GM23338 (cell line): ENCODE measurements around the gene JAKMIP2. TPM values are rescaled to one million over a fixed set of nuclear protein-coding genes. Genes with fewer than 3 reads are reported as not detected.

ENCODE experiments used
- ATAC-seq: fragments of 200-7000 bp; cut with Tn5 transposase; 3 replicates; pipeline ENCODE4 v1.9.1; 2020
- DNase-seq: peaks from one replicate; pipeline ENCODE4 v3.0.0-alpha.2; 2015; ENCODE audit warnings: low spot score
- H2AFZ ChIP-seq: fragments of 200-600 bp; sonication (generic); 2 replicates; pipeline ENCODE4 v1.8.0; 2016; ENCODE audit warnings: antibody characterized with exemption, mild to moderate bottlenecking, moderate library complexity
- H3F3A ChIP-seq: fragments of 200-600 bp; sonication (generic); replicated peaks from 2 replicates; pipeline ENCODE4 v1.8.0; 2017; ENCODE audit warnings: antibody characterized with exemption, mixed run types, low read depth
- H3K27ac ChIP-seq: fragments of 200-600 bp; sonication (generic); 2 replicates; pipeline ENCODE4 v1.6.1; 2016; ENCODE audit warnings: low read depth
- H3K27me3 ChIP-seq: fragments of 200-600 bp; sonication (generic); 2 replicates; pipeline ENCODE4 v1.8.0; 2016; ENCODE audit warnings: mild to moderate bottlenecking, mixed run types, moderate library complexity; ENCODE audit not compliant: insufficient read depth
- H3K36me3 ChIP-seq: fragments of 200-600 bp; sonication (generic); 2 replicates; pipeline ENCODE4 v1.8.0; 2016; ENCODE audit warnings: mild to moderate bottlenecking; ENCODE audit not compliant: insufficient read depth
- H3K4me1 ChIP-seq: fragments of 200-600 bp; sonication (generic); 2 replicates; pipeline ENCODE4 v1.8.0; 2016; ENCODE audit warnings: mild to moderate bottlenecking, moderate library complexity; ENCODE audit not compliant: insufficient read depth
- H3K4me2 ChIP-seq: fragments of 200-600 bp; sonication (generic); 2 replicates; pipeline ENCODE4 v1.7.1; 2017; ENCODE audit warnings: mixed run types
- H3K4me3 ChIP-seq: fragments of 200-600 bp; sonication (generic); 2 replicates; pipeline ENCODE4 v1.6.1; 2016; ENCODE audit warnings: mixed run types
- H3K79me2 ChIP-seq: fragments of 200-600 bp; sonication (generic); replicated peaks from 2 replicates; pipeline ENCODE4 v1.8.0; 2017; ENCODE audit warnings: mild to moderate bottlenecking; ENCODE audit not compliant: insufficient read depth
- H3K9me2 ChIP-seq: fragments of 200-600 bp; sonication (generic); 2 replicates; pipeline ENCODE4 v1.8.0; 2017; ENCODE audit not compliant: insufficient read depth
- H4K20me1 ChIP-seq: fragments of 200-600 bp; sonication (generic); replicated peaks from 2 replicates; pipeline ENCODE4 v1.8.0; 2017; ENCODE audit warnings: mild to moderate bottlenecking; ENCODE audit not compliant: insufficient read depth
- H3K27ac Mint-ChIP-seq: 2 replicates; pipeline ENCODE4 v1.8.0; 2020; ENCODE audit warnings: inconsistent platforms, mild to moderate bottlenecking, moderate library complexity, mixed read lengths
- H3K27me3 Mint-ChIP-seq: 3 replicates; pipeline ENCODE4 v1.8.0; 2022; ENCODE audit warnings: low read depth, mild to moderate bottlenecking, moderate library complexity, mixed read lengths, inconsistent platforms; ENCODE audit not compliant: insufficient read depth, poor library complexity
- H3K36me3 Mint-ChIP-seq: 3 replicates; pipeline ENCODE4 v1.8.0; 2021; ENCODE audit warnings: low read depth, mild to moderate bottlenecking, inconsistent platforms, moderate library complexity, mixed read lengths
- H3K4me1 Mint-ChIP-seq: 3 replicates; pipeline ENCODE4 v1.8.0; 2020; ENCODE audit warnings: mild to moderate bottlenecking, inconsistent platforms, mixed read lengths
- H3K4me3 Mint-ChIP-seq: 3 replicates; pipeline ENCODE4 v1.8.0; 2021; ENCODE audit warnings: moderate library complexity, mild to moderate bottlenecking, inconsistent platforms, mixed read lengths
- H3K9me3 Mint-ChIP-seq: 3 replicates; pipeline ENCODE4 v1.8.0; 2020; ENCODE audit warnings: moderate library complexity, mild to moderate bottlenecking, inconsistent platforms, mixed read lengths
- CREB1 ChIP-seq: fragments of 250-450 bp; sonication (Bioruptor Pico); IDR thresholded peaks from 2 replicates; pipeline ENCODE4 v1.5.0; 2020; ENCODE audit warnings: low read depth, mild to moderate bottlenecking, moderate library complexity
- CTCF ChIP-seq, 2 experiments: fragments of 200-600 bp in 1 of 2; sonication (generic) in 1 of 2; conservative IDR thresholded peaks; 2 replicates each; pipeline versions ENCODE4 v1.5.1 to v1.6.1; 2016 to 2017; ENCODE audit warnings: antibody characterized with exemption in 2 of 2, low read depth in 2 of 2, mild to moderate bottlenecking in 2 of 2, moderate library complexity in 1 of 2
- ETS1 ChIP-seq: IDR thresholded peaks from 2 replicates; pipeline ENCODE4 v1.6.1; 2016; ENCODE audit warnings: antibody characterized with exemption
- EZH2 ChIP-seq: fragments of 200-600 bp; sonication (generic); IDR thresholded peaks from one replicate; pipeline ENCODE4 v1.8.0; 2017; ENCODE audit warnings: antibody characterized with exemption, mild to moderate bottlenecking, low read depth; ENCODE audit not compliant: unreplicated experiment
- EZH2phosphoT487 ChIP-seq: fragments of 200-600 bp; sonication (generic); IDR thresholded peaks from one replicate; pipeline ENCODE4 v1.8.1; 2018; ENCODE audit warnings: antibody characterized with exemption; ENCODE audit not compliant: unreplicated experiment
- JUNB ChIP-seq: IDR thresholded peaks from one replicate; pipeline ENCODE4 v1.6.1; 2016; ENCODE audit warnings: antibody characterized with exemption; ENCODE audit not compliant: unreplicated experiment
- NANOG ChIP-seq: IDR thresholded peaks from 2 replicates; pipeline ENCODE4 v1.6.1; 2016; ENCODE audit warnings: antibody characterized with exemption, borderline replicate concordance
- POLR2AphosphoS5 ChIP-seq: IDR thresholded peaks from 2 replicates; pipeline ENCODE4 v1.6.1; 2016; ENCODE audit warnings: antibody characterized with exemption, low read depth
- REST ChIP-seq: IDR thresholded peaks from one replicate; pipeline ENCODE4 v1.6.1; 2018; ENCODE audit warnings: antibody characterized with exemption; ENCODE audit not compliant: unreplicated experiment
- STAT1 ChIP-seq: IDR thresholded peaks from one replicate; pipeline ENCODE4 v1.6.1; 2016; ENCODE audit warnings: antibody characterized with exemption; ENCODE audit not compliant: unreplicated experiment
- ZNF114 ChIP-seq: fragments of 250-450 bp; sonication (Bioruptor Pico); IDR thresholded peaks from 2 replicates; pipeline ENCODE4 v1.5.0; 2020; ENCODE audit warnings: mild to moderate bottlenecking, moderate library complexity
- ZNF331 ChIP-seq: fragments of 250-450 bp; sonication (Bioruptor Pico); IDR thresholded peaks from 2 replicates; pipeline ENCODE4 v1.5.0; 2020; ENCODE audit warnings: low read depth, mild to moderate bottlenecking, moderate library complexity
- polyA plus RNA-seq: library from polyadenylated mRNA; unstranded; fragments of >200 nt; fragmentation: Nextera tagmentation; extraction: Ambion mirVana; gene quantifications from 2 replicates; pipeline ENCODE4 v1.2.1, GENCODE V29; 2016
- total RNA-seq: library from RNA; depleted of rRNA; stranded (reverse); fragments of >200 nt; shearing (Covaris generic); gene quantifications from 2 replicates; pipeline ENCODE4 v1.2.3, GENCODE V29; 2014

JAKMIP2 gene
- total and polyA plus RNA-seq, 2 experiments from 2014 or later = 20.5 to 27.2 TPM

GRCh38 chr5:147804334-147804733, 21.8 kb upstream of the JAKMIP2 start:
- Histone ChIP-seq H3F3A (no peaks in the 10 kb centered on the region), H3K27me3 (no peaks in the 10 kb centered on the region), H2AFZ (peak overlapping the region; percentile 35; the same call in 1 of the 2 replicates), H3K79me2 (no peaks in the 10 kb centered on the region), H3K4me2 (no peak overlapping the region), H3K27ac (no peak overlapping the region), H3K9me2 (no peaks in the 10 kb centered on the region), H3K4me1 (peaks cover 14% of the 10 kb centered on the region), H3K4me3 (no peak overlapping the region), H4K20me1 (no peaks in the 10 kb centered on the region), H3K36me3 (no peaks in the 10 kb centered on the region)
- Mint-ChIP-seq H3K9me3 (no peaks in the 10 kb centered on the region), H3K4me3 (no peak overlapping the region), H3K36me3 (no peaks in the 10 kb centered on the region), H3K27me3 (no peaks in the 10 kb centered on the region), H3K4me1 (peaks cover 6% of the 10 kb centered on the region; the same call in 2 of the 3 replicates), H3K27ac (no peak overlapping the region)
- TF ChIP-seq ETS1 = no peak
- no peak for TF ChIP-seq CREB1 (CRISPR knock-in tag)
- TF ChIP-seq NANOG = no peak
- TF ChIP-seq CTCF (conservative IDR thresholded peaks at IDR 0.05; ENCODE audit: low read depth in 2 of 2) = no peak
- no peak for TF ChIP-seq JUNB
- TF ChIP-seq EZH2 = no peak
- DNase-seq (peak; percentile 8), ATAC-seq (no peak)

- no peaks in the 10 kb centered on the region for H3K36me3 Mint-ChIP-seq
- no peaks in the 10 kb centered on the region for H3K9me2 ChIP-seq
- no peaks in the 10 kb centered on the region for H4K20me1 ChIP-seq
- no peak for ATAC-seq
- H3K27ac Mint-ChIP-seq = no peak overlapping the region
- no peaks in the 10 kb centered on the region for H3K27me3 ChIP-seq
- DNase-seq = no peak
- no peak overlapping the region for H3K27ac ChIP-seq
- H3K79me2 ChIP-seq = no peaks in the 10 kb centered on the region
- no peaks in the 10 kb centered on the region for H3K9me3 Mint-ChIP-seq
- H3K4me1 ChIP-seq = peaks cover 14% of the 10 kb centered on the region
- H3K4me2 ChIP-seq = no peak overlapping the region
- H3F3A ChIP-seq = no peaks in the 10 kb centered on the region
- H3K4me3 ChIP-seq = no peak overlapping the region
- no peaks in the 10 kb centered on the region for H3K36me3 ChIP-seq
- peak overlapping the region; percentile 35; the same call in 1 of the 2 replicates for H2AFZ ChIP-seq
- peaks cover 6% of the 10 kb centered on the region; the same call in 2 of the 3 replicates for H3K4me1 Mint-ChIP-seq
- no peak overlapping the region for H3K4me3 Mint-ChIP-seq
- no peaks in the 10 kb centered on the region for H3K27me3 Mint-ChIP-seq
- TF ChIP-seq STAT1 = no peak
- TF ChIP-seq POLR2AphosphoS5 = no peak
- TF ChIP-seq ZNF114 = no peak
- TF ChIP-seq CTCF (conservative IDR thresholded peaks at IDR 0.05; ENCODE audit: low read depth in 2 of 2) = no peak
- TF ChIP-seq CREB1 (CRISPR knock-in tag) = no peak
- TF ChIP-seq EZH2 = no peak
- TF ChIP-seq NANOG = no peak
- no peak for TF ChIP-seq ZNF331 (CRISPR knock-in tag)
- TF ChIP-seq REST = no peak
- TF ChIP-seq EZH2phosphoT487 = no peak
- TF ChIP-seq JUNB = no peak
Measured at GRCh38 chr5:147803926-147804325, 21.4 kb upstream of the JAKMIP2 start.
